ENCODE results near the gene ISG15. TPM values are rescaled to one million over a fixed set of nuclear protein-coding genes. Genes with fewer than 3 reads are reported as not detected.
"Not testable (repeated sequence)": the region's sequence is repeated elsewhere in the genome, so short reads cannot be mapped to it uniquely, and the experiment has no call there.

The ISG15 gene
- total RNA-seq, 1 donor from 2014 or later = 14.3 TPM

GRCh38 chr1:1024149-1024770 lies 11.0 kb downstream of the ISG15 start:
- H3K36me3 Mint-ChIP-seq (ENCODE audit: insufficient read depth) = peaks cover 7% of the 10 kb centered on the region
- DNase-seq (ENCODE audit: low spot score, unreplicated experiment) = no peak
- no peaks in the 10 kb centered on the region for H3K9me3 Mint-ChIP-seq (ENCODE audit: low read depth)
- H3K4me3 Mint-ChIP-seq (ENCODE audit: low read depth) = no peak overlapping the region
- TF ChIP-seq, protein P1, sequence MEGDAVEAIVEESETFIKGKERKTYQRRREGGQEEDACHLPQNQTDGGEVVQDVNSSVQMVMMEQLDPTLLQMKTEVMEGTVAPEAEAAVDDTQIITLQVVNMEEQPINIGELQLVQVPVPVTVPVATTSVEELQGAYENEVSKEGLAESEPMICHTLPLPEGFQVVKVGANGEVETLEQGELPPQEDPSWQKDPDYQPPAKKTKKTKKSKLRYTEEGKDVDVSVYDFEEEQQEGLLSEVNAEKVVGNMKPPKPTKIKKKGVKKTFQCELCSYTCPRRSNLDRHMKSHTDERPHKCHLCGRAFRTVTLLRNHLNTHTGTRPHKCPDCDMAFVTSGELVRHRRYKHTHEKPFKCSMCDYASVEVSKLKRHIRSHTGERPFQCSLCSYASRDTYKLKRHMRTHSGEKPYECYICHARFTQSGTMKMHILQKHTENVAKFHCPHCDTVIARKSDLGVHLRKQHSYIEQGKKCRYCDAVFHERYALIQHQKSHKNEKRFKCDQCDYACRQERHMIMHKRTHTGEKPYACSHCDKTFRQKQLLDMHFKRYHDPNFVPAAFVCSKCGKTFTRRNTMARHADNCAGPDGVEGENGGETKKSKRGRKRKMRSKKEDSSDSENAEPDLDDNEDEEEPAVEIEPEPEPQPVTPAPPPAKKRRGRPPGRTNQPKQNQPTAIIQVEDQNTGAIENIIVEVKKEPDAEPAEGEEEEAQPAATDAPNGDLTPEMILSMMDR (IDR thresholded peaks at IDR 0.05; ENCODE audit: unreplicated experiment) = no peak
- H3K4me1 Mint-ChIP-seq (ENCODE audit: low read depth) = peaks cover 12% of the 10 kb centered on the region
- no peaks in the 10 kb centered on the region for H3K27me3 Mint-ChIP-seq
- peak overlapping the region; percentile 82 for H3K27ac Mint-ChIP-seq

DNA sequence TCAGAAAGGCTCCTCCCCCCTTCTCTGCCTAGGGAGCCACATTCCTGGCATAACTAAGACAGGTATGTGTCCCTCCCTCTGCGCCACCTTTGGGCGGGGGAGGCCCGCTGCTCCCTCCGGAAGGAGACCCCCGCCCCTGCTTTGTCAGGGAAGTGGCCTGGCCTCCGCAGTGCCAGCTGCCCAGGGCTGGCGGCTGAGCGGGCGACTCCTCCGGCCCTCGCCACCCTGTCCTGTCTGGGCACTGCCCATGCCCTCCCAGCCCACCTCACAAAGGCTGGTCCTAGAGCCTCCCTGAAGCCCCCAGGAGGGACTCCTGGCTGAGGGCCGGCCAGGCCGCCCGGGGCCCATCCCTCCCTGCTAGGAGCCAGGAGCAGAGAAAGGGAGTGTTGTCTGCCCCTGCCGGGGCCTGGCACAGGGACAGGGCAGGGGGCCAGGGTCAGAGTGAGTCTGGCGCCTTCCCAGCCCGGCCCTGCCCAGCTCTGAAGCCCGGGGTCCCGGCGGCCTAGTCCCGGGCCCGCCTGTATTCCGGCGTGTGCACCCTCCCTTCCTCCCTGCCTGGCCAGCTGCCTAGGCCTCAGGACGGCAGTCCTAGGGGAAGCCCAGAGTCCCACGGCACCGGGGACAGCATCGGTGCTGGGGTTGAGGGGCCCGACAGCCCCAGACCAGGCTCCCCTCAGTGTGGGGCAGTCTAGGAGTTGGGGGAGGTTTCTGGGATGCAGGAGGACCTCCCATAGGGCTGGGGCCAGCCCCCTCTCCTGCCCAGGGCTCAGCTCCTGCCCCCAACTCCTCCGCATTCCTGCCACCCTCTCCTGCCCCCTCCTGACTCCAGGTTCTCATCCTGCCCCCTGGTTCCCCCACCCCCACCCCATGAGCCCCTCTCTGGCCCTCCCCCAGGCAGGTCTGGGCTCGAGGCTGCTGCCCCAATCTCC lies 11.7 kb downstream of the ISG15 start:
- H3K27ac Mint-ChIP-seq = peak overlapping the region; percentile 82
- peaks cover 7% of the 10 kb centered on the region for H3K36me3 Mint-ChIP-seq (ENCODE audit: insufficient read depth)
- H3K27me3 Mint-ChIP-seq = no peaks in the 10 kb centered on the region
- peaks cover 12% of the 10 kb centered on the region for H3K4me1 Mint-ChIP-seq (ENCODE audit: low read depth)
- no peaks in the 10 kb centered on the region for H3K9me3 Mint-ChIP-seq (ENCODE audit: low read depth)
- H3K4me3 Mint-ChIP-seq (ENCODE audit: low read depth) = no peak overlapping the region
- DNase-seq (ENCODE audit: low spot score, unreplicated experiment) = peak; percentile 65
- TF ChIP-seq, protein P1 (IDR thresholded peaks at IDR 0.05; ENCODE audit: unreplicated experiment) = no peak

GRCh38 chr1:1025730-1026129 lies 12.4 kb downstream of the ISG15 start:
- H3K9me3 Mint-ChIP-seq (ENCODE audit: low read depth) = no peaks in the 10 kb centered on the region

DNA sequence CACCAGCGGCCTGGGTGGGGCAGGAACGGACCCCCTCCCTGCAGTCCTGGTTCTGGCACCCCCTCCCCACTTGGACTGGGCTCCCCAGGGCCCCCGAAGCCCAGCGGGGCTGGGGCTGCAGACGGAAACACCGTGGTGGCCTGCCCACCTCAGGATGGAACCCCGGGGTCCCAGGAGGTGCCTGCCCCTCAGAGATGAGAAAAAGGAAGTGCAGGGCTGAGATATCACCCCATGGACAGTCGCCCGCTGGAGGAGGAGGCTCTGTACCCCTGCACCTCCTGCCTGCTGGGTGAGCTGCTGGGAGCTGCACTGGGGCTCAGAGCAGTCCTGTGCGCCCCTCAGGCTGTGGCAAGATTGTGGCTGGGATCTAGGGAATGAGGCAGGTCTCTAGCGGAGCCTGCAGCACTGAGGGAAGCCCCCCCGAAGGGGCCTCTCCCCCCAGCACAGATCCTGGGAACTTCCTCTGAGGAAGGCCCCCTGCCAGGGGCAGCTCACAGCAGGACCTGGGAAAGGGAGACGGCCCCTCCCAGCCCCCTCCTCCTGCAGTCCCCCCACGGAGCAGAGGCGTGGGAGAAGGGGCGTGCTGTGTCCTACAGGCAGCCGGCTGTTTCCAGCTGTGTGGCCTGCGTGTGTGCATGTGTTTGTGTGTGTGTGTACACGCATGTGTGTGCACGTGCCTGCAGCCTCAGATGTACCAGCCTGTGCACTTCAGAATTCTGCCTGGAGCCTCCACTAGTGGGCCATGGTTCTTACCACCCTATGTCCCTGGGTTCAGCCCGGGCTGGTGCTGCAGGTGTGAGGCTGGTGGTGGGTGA lies 13.5 kb downstream of the ISG15 start:
- no peaks in the 10 kb centered on the region for H3K9me3 Mint-ChIP-seq (ENCODE audit: low read depth)
- no peak overlapping the region for H3K27ac Mint-ChIP-seq
- peaks cover 7% of the 10 kb centered on the region for H3K36me3 Mint-ChIP-seq (ENCODE audit: insufficient read depth)
- H3K4me1 Mint-ChIP-seq (ENCODE audit: low read depth) = peaks cover 10% of the 10 kb centered on the region
- H3K4me3 Mint-ChIP-seq (ENCODE audit: low read depth) = no peak overlapping the region
- TF ChIP-seq, protein P1 (IDR thresholded peaks at IDR 0.05; ENCODE audit: unreplicated experiment) = no peak
- DNase-seq (ENCODE audit: low spot score, unreplicated experiment) = no peak
- no peaks in the 10 kb centered on the region for H3K27me3 Mint-ChIP-seq

More at GRCh38 chr1:1025730-1026129, 12.4 kb downstream of the ISG15 start:
- TF ChIP-seq, protein P1 (IDR thresholded peaks at IDR 0.05; ENCODE audit: unreplicated experiment) = no peak
- DNase-seq (ENCODE audit: low spot score, unreplicated experiment) = no peak
- Mint-ChIP-seq H3K27ac (no peak overlapping the region), H3K4me3 (ENCODE audit: low read depth) (no peak overlapping the region), H3K4me1 (ENCODE audit: low read depth) (peaks cover 12% of the 10 kb centered on the region), H3K27me3 (no peaks in the 10 kb centered on the region), H3K36me3 (ENCODE audit: insufficient read depth) (peaks cover 7% of the 10 kb centered on the region)

GRCh38 chr1:1027791-1028190 lies 14.5 kb downstream of the ISG15 start:
- no peak for DNase-seq (ENCODE audit: low spot score, unreplicated experiment)
- no peaks in the 10 kb centered on the region for H3K9me3 Mint-ChIP-seq (ENCODE audit: low read depth)

GRCh38 chr1:1030867-1031658 lies 17.8 kb downstream of the ISG15 start:
- not testable (repeated sequence) for H3K4me3 Mint-ChIP-seq (ENCODE audit: low read depth); DNase-seq (ENCODE audit: low spot score, unreplicated experiment); H3K27ac Mint-ChIP-seq; H3K27me3 Mint-ChIP-seq; H3K9me3 Mint-ChIP-seq (ENCODE audit: low read depth); H3K4me1 Mint-ChIP-seq (ENCODE audit: low read depth); H3K36me3 Mint-ChIP-seq (ENCODE audit: insufficient read depth)

More at GRCh38 chr1:1027791-1028190, 14.5 kb downstream of the ISG15 start:
- peaks cover 13% of the 10 kb centered on the region for H3K4me1 Mint-ChIP-seq (ENCODE audit: low read depth)
- TF ChIP-seq, protein P1 (IDR thresholded peaks at IDR 0.05; ENCODE audit: unreplicated experiment) = no peak
- no peak overlapping the region for H3K4me3 Mint-ChIP-seq (ENCODE audit: low read depth)
- H3K27ac Mint-ChIP-seq = no peak overlapping the region
- H3K27me3 Mint-ChIP-seq = no peaks in the 10 kb centered on the region
- H3K36me3 Mint-ChIP-seq (ENCODE audit: insufficient read depth) = peaks cover 6% of the 10 kb centered on the region

All from progenitor cell of endocrine pancreas (in vitro differentiated cells).